Esophagus muscularis mucosa (tissue), 3 donors: ENCODE results near the gene FETUB.

Source experiments
- CTCF ChIP-seq, 3 experiments: fragments of 200-600 bp in 2 of 3; fragments of 450-650 bp in 1 of 3; sonication (generic) in 2 of 3; IDR thresholded peaks; one replicate each; pipeline ENCODE4 v1.5.1; 2017 to 2019; ENCODE audit warnings: antibody characterized with exemption in 3 of 3, mild to moderate bottlenecking in 2 of 3, moderate library complexity in 1 of 3
- POLR2A ChIP-seq: fragments of 450-650 bp; IDR thresholded peaks from one replicate; pipeline ENCODE4 v1.6.1; 2017; ENCODE audit warnings: antibody characterized with exemption, moderate library complexity, mild to moderate bottlenecking, low read depth

- TF ChIP-seq CTCF (IDR thresholded peaks at IDR 0.05) (no peak), POLR2A (no peak)
These were observed 30.8 kb upstream of the FETUB start for GRCh38 chr3:186609247-186609868.
